SK-N-SH treated with all-trans-retinoic acid at 6 μM for 48 hours (cell line): Measurements from ENCODE around the gene EHBP1.

Source experiments
- ATAC-seq: fragments of 200-7000 bp; cut with Tn5 transposase; 3 replicates; pipeline ENCODE4 v1.9.1; 2020; ENCODE audit warnings: mild to moderate bottlenecking, moderate library complexity
- ARNTL ChIP-seq: fragments of 450-650 bp; formaldehyde crosslinking; IDR thresholded peaks from 2 replicates; pipeline ENCODE4 v1.5.0; 2020; ENCODE audit warnings: low read depth, mild to moderate bottlenecking, moderate library complexity, borderline replicate concordance
- BACH2 ChIP-seq: fragments of 250-450 bp; sonication (Bioruptor Pico); IDR thresholded peaks from 2 replicates; pipeline ENCODE4 v1.9.0; 2021; ENCODE audit warnings: mild to moderate bottlenecking, borderline replicate concordance
- CSDC2 ChIP-seq: fragments of 250-450 bp; sonication (Bioruptor Pico); IDR thresholded peaks from 2 replicates; pipeline ENCODE4 v1.5.0; 2020; ENCODE audit warnings: mild to moderate bottlenecking, moderate library complexity
- ESRRG ChIP-seq: fragments of 250-450 bp; sonication (Bioruptor Pico); IDR thresholded peaks from 2 replicates; pipeline ENCODE4 v1.6.1; 2021; ENCODE audit warnings: mild to moderate bottlenecking
- GLIS3 ChIP-seq: fragments of 250-450 bp; sonication (Bioruptor Pico); IDR thresholded peaks from 2 replicates; pipeline ENCODE4 v1.5.0; 2020; ENCODE audit warnings: mild to moderate bottlenecking, moderate library complexity
- ISL1 ChIP-seq: fragments of 250-450 bp; sonication (Bioruptor Pico); IDR thresholded peaks from 2 replicates; pipeline ENCODE4 v2.1.2; 2022; ENCODE audit warnings: mild to moderate bottlenecking, moderate library complexity
- OSR1 ChIP-seq: fragments of 250-450 bp; sonication (Bioruptor Pico); IDR thresholded peaks from 2 replicates; pipeline ENCODE4 v1.8.0; 2022; ENCODE audit warnings: moderate library complexity, mild to moderate bottlenecking, inconsistent platforms
- PPARA ChIP-seq: fragments of 250-450 bp; sonication (Bioruptor Pico); IDR thresholded peaks from 2 replicates; pipeline ENCODE4 v1.5.0; 2020; ENCODE audit warnings: mild to moderate bottlenecking, borderline replicate concordance
- RARB ChIP-seq: fragments of 250-450 bp; sonication (Bioruptor Pico); IDR thresholded peaks from 2 replicates; pipeline ENCODE4 v1.8.0; 2021; ENCODE audit warnings: mild to moderate bottlenecking, moderate library complexity
- SNAI2 ChIP-seq: fragments of 250-450 bp; sonication (Bioruptor Pico); IDR thresholded peaks from 2 replicates; pipeline ENCODE4 v1.5.0; 2020; ENCODE audit warnings: mild to moderate bottlenecking, moderate library complexity
- TOX ChIP-seq: fragments of 250-450 bp; sonication (Bioruptor Pico); IDR thresholded peaks from 2 replicates; pipeline ENCODE4 v1.8.0; 2021; ENCODE audit warnings: mild to moderate bottlenecking, moderate library complexity, borderline replicate concordance
- ZC3H10 ChIP-seq: fragments of 250-450 bp; sonication (Bioruptor Pico); IDR thresholded peaks from 2 replicates; pipeline ENCODE4 v1.5.1; 2021; ENCODE audit warnings: mild to moderate bottlenecking, moderate library complexity
- ZFP3 ChIP-seq: fragments of 250-450 bp; sonication (Bioruptor Pico); IDR thresholded peaks from 2 replicates; pipeline ENCODE4 v1.5.0; 2020; ENCODE audit warnings: mild to moderate bottlenecking, moderate library complexity
- ZFP30 ChIP-seq: fragments of 450-650 bp; formaldehyde crosslinking; IDR thresholded peaks from 2 replicates; pipeline ENCODE4 v1.5.0; 2022; ENCODE audit warnings: mild to moderate bottlenecking, moderate library complexity
- ZNF565 ChIP-seq: fragments of 450-650 bp; formaldehyde crosslinking; conservative IDR thresholded peaks from 2 replicates; pipeline ENCODE4 v1.5.0; 2020; ENCODE audit warnings: low read depth, mild to moderate bottlenecking, moderate library complexity
- ZNF70 ChIP-seq: fragments of 450-650 bp; formaldehyde crosslinking; IDR thresholded peaks from 2 replicates; pipeline ENCODE4 v1.5.0; 2020; ENCODE audit warnings: mild to moderate bottlenecking, moderate library complexity
- TF ChIP-seq, protein P1 (sequence below): fragments of 250-450 bp; sonication (Bioruptor Pico); IDR thresholded peaks from 2 replicates; pipeline ENCODE4 v1.8.0; 2021; ENCODE audit warnings: low read depth, mild to moderate bottlenecking, moderate library complexity, borderline replicate concordance
- TF ChIP-seq, protein P2 (sequence below): fragments of 250-450 bp; sonication (Bioruptor Pico); IDR thresholded peaks from 2 replicates; pipeline ENCODE4 v1.5.1; 2021; ENCODE audit warnings: mild to moderate bottlenecking, moderate library complexity
- TF ChIP-seq, protein P3 (sequence below): fragments of 250-450 bp; sonication (Bioruptor Pico); IDR thresholded peaks from 2 replicates; pipeline ENCODE4 v1.5.1; 2020; ENCODE audit warnings: low read depth, mild to moderate bottlenecking, moderate library complexity

Gene EHBP1

DNA sequence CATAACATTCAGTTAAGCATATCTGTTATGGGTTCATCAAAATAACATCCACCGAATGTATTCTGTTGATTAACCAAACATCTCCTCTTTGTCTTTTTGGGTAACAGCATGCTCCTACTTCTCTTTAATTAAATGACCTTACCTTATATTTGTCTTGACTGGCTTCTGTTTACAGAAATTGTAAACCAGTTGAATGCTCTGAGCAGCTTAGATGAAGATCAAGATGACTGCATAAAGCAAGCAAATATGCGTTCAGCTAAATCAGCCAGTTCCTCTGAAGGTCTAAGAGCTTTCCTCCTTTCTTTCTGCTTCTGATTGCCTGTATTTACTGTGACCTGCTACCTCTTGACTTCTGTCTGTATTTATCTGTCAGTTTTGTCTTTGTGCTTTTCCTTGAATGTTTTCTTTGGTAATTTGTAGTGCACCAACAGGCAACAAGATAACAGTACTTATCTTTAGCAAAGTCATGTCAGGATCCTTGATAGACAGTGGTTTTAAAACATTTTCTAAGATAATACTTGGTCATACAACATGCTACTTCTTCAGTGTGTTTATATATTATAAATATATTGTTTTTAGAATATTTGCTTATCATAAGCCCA, 152.8 kb downstream of the EHBP1 start (continued):
- TF ChIP-seq, protein P1, sequence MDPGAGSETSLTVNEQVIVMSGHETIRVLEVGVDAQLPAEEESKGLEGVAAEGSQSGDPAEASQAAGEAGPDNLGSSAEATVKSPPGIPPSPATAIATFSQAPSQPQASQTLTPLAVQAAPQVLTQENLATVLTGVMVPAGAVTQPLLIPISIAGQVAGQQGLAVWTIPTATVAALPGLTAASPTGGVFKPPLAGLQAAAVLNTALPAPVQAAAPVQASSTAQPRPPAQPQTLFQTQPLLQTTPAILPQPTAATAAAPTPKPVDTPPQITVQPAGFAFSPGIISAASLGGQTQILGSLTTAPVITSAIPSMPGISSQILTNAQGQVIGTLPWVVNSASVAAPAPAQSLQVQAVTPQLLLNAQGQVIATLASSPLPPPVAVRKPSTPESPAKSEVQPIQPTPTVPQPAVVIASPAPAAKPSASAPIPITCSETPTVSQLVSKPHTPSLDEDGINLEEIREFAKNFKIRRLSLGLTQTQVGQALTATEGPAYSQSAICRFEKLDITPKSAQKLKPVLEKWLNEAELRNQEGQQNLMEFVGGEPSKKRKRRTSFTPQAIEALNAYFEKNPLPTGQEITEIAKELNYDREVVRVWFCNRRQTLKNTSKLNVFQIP (CRISPR knock-in tag) = no peak
- no peak for TF ChIP-seq ZNF565
- no peak for TF ChIP-seq SNAI2

DNA sequence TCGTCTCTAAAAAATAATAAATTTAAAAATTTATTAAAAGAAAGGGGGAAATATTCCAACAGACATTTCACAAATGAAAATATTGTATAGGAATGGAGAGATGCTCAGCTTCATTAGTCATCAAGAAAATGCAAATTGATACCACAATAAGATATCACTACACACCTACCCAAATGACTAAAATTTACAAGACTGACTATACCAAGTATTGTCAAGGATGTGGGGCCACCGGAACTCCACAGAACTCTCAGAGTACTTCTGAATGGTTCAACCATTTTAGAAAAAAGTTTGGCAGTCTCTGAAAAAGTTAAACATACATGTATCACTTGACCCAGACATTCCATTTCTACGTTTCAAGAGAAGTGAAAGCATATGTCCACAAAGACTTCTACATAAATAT, 163.4 kb downstream of the EHBP1 start:
- TF ChIP-seq, protein P1 (CRISPR knock-in tag) = no peak
- TF ChIP-seq ISL1 (no peak), PPARA (no peak), ZC3H10 (CRISPR knock-in tag) (no peak), SNAI2 (no peak), TOX (CRISPR knock-in tag) (no peak), CSDC2 (no peak), ZFP30 (CRISPR knock-in tag) (no peak)
- no peak for ATAC-seq

DNA sequence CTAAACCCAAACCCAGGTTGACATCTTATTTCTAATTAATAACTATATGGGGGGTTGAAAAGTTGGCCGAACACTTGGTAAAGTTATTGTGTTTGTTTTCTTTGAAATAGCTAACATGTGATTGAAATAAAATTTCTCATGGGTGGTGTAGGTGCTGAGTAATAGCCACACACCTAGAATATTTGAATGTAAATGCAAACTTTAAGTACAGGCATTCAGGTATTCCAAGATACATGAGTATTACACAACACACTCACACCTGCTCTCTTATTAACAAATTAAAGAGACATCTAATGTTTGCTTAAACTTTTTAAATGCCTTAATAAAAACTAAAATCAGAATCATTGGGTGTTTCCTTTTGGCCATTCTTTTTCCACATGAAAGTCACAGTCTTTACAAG, 165.5 kb downstream of the EHBP1 start:
- TF ChIP-seq ZFP30 (CRISPR knock-in tag) (no peak), GLIS3 (CRISPR knock-in tag) (no peak), TOX (CRISPR knock-in tag) (no peak), ZNF70 (no peak), PPARA (no peak), ZNF565 (no peak)
- TF ChIP-seq, protein P2, sequence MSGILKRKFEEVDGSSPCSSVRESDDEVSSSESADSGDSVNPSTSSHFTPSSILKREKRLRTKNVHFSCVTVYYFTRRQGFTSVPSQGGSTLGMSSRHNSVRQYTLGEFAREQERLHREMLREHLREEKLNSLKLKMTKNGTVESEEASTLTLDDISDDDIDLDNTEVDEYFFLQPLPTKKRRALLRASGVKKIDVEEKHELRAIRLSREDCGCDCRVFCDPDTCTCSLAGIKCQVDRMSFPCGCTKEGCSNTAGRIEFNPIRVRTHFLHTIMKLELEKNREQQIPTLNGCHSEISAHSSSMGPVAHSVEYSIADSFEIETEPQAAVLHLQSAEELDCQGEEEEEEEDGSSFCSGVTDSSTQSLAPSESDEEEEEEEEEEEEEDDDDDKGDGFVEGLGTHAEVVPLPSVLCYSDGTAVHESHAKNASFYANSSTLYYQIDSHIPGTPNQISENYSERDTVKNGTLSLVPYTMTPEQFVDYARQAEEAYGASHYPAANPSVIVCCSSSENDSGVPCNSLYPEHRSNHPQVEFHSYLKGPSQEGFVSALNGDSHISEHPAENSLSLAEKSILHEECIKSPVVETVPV (CRISPR knock-in tag) = no peak
- ATAC-seq = no peak

DNA sequence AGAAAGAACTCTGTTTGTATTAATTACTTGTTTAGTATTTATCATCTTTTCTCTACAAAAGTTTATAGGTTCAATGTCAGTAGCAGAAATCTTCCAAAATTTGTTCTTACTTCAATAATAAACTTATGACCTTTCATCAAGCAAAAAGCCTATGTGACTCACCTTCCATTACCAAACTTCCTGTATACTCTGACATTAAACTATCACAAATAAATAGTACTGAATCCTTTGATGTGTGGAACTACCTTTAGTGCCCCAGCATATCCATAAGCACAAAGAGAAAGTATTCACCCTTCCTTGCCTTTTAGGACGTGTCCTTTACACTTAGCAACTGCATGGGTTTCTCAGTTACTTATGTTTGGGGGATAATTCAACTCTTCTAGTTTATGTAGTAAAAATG, 166.0 kb downstream of the EHBP1 start:
- TF ChIP-seq, protein P1 (CRISPR knock-in tag) = no peak
- TF ChIP-seq, protein P3, sequence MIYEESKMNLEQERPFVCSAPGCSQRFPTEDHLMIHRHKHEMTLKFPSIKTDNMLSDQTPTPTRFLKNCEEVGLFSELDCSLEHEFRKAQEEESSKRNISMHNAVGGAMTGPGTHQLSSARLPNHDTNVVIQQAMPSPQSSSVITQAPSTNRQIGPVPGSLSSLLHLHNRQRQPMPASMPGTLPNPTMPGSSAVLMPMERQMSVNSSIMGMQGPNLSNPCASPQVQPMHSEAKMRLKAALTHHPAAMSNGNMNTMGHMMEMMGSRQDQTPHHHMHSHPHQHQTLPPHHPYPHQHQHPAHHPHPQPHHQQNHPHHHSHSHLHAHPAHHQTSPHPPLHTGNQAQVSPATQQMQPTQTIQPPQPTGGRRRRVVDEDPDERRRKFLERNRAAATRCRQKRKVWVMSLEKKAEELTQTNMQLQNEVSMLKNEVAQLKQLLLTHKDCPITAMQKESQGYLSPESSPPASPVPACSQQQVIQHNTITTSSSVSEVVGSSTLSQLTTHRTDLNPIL (CRISPR knock-in tag) = no peak
- TF ChIP-seq ARNTL = no peak
- no peak for TF ChIP-seq GLIS3 (CRISPR knock-in tag)
- TF ChIP-seq, protein P2 (CRISPR knock-in tag) = no peak
- TF ChIP-seq ZFP3 (CRISPR knock-in tag) = no peak
- no peak for TF ChIP-seq ZFP30 (CRISPR knock-in tag)
- TF ChIP-seq SNAI2 = no peak
- TF ChIP-seq ZNF565 = no peak
- no peak for TF ChIP-seq ZC3H10 (CRISPR knock-in tag)
- no peak for TF ChIP-seq ESRRG (CRISPR knock-in tag)
- TF ChIP-seq ZNF70 = no peak
- TF ChIP-seq RARB = no peak
- ATAC-seq = no peak

DNA sequence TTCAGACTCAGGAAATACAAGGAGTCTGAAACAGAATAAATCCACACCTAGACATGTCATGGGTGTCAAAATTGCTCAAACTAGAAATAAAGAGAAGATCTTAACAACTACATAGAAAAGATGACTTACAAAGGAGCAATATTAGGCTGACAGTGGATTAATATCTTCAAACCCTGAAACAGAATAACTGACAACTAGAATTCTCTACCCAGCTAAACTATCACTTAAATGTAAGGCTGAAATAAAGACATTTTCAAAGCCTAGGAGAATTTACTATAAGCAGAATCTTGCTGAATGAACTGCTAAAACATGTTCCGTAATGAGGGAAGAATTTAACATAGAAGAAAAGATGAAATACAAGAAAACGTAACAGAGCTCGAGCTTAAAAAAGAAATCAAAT, 168.1 kb downstream of the EHBP1 start:
- TF ChIP-seq BACH2 (CRISPR knock-in tag) = no peak
- no peak for TF ChIP-seq CSDC2
- no peak for TF ChIP-seq OSR1 (CRISPR knock-in tag)
- no peak for TF ChIP-seq SNAI2
- TF ChIP-seq ESRRG (CRISPR knock-in tag) = no peak
- TF ChIP-seq, all 23 proteins: peak for 0
- no peak for ATAC-seq
